OCI-LY7 (cell line): ENCODE measurements around the gene CEP76.

Experiments used
- CTCF ChIP-seq: fragments of 200-600 bp; sonication (generic); conservative IDR thresholded peaks from 2 replicates; pipeline ENCODE4 v1.5.1; 2014; ENCODE audit warnings: mild to moderate bottlenecking, antibody characterized with exemption, low read length, moderate library complexity, mixed read lengths
- EZH2phosphoT487 ChIP-seq: fragments of 200-600 bp; sonication (generic); IDR thresholded peaks from 2 replicates; pipeline ENCODE4 v1.6.1; 2018; ENCODE audit warnings: low read depth, borderline replicate concordance, mild to moderate bottlenecking, mixed run types, antibody characterized with exemption, low read length, moderate library complexity, mixed read lengths

GRCh38 chr18:12679183-12679786 is 23.2 kb downstream of the CEP76 start:
- TF ChIP-seq CTCF (no peak), EZH2phosphoT487 (no peak)
